K562 treated with DMSO at 1 percent for 4 hours (cell line): ENCODE data around the gene CCDC91. TPM values are rescaled to one million over a fixed set of nuclear protein-coding genes. Genes with fewer than 3 reads are reported as not detected.

ENCODE experiments used
- total RNA-seq: library from RNA; unstranded; fragments of 300-600 nt; gene quantifications from 2 replicates; pipeline ENCODE4 v1.2.3, GENCODE V29; 2022; ENCODE audit not compliant: insufficient read depth

CCDC91 gene, protein sequence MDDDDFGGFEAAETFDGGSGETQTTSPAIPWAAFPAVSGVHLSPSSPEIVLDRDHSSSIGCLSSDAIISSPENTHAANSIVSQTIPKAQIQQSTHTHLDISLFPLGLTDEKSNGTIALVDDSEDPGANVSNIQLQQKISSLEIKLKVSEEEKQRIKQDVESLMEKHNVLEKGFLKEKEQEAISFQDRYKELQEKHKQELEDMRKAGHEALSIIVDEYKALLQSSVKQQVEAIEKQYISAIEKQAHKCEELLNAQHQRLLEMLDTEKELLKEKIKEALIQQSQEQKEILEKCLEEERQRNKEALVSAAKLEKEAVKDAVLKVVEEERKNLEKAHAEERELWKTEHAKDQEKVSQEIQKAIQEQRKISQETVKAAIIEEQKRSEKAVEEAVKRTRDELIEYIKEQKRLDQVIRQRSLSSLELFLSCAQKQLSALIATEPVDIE
- 22.3 and 29.0 TPM in 2 replicates for total RNA-seq

GRCh38 chr12:28190321-28191050 lies at the start of gene CCDC91:
TSS of gene CCDC91 (plus strand) at chr12:28190456. CDS start at chr12:28257216, 66,760 bp downstream.

Other genes with a start within 250 kb of the CCDC91 start
- gene PTHLH, start 217.7 kb upstream of the CCDC91 start, total RNA-seq, result 4.4 TPM in 1 of 2 replicates, not detected in the other